Peyer's patch (tissue), 4 donors: Measurements from ENCODE around the gene HOATZ.

Experiments used
- CTCF ChIP-seq, 6 experiments: fragments of 450-650 bp in 4 of 6; fragments of 200-600 bp in 2 of 6; sonication (generic) in 1 of 6; IDR thresholded peaks; one replicate each; pipeline ENCODE4 v1.5.1; 2017 to 2019; ENCODE audit warnings: antibody characterized with exemption in 6 of 6, mild to moderate bottlenecking in 3 of 6, moderate library complexity in 1 of 6
- POLR2A ChIP-seq, 2 donors: fragments of 450-650 bp; IDR thresholded peaks; one replicate each; pipeline ENCODE4 v1.5.1; 2017; ENCODE audit warnings: antibody characterized with exemption in 2 of 2, mild to moderate bottlenecking in 2 of 2, moderate library complexity in 2 of 2

- TF ChIP-seq CTCF (IDR thresholded peaks at IDR 0.05) (no peak), POLR2A (IDR thresholded peaks at IDR 0.05) (no peak)
Measured at GRCh38 chr11:111540937-111541253, 26.3 kb downstream of the HOATZ start.
